Vagina (tissue), 2 donors: ENCODE data around the gene EMSY. TPM values are rescaled to one million over a fixed set of nuclear protein-coding genes. Genes with fewer than 3 reads are reported as not detected.
A peak's percentile ranks its signal among the peaks of the same experiment; 100 is the strongest.

Experiments used
- DNase-seq, 2 donors: peaks; one replicate each; pipeline ENCODE4 v3.0.0-alpha.2; 2017; ENCODE audit errors: extremely low spot score in 2 of 2
- H3K27ac ChIP-seq: fragments of 200-600 bp; sonication (generic); one replicate; pipeline ENCODE4 v1.5.1; 2019
- H3K27me3 ChIP-seq: fragments of 200-600 bp; sonication (generic); one replicate; pipeline ENCODE4 v1.5.1; 2019
- H3K36me3 ChIP-seq, 2 donors: fragments of 200-600 bp; sonication (generic); one replicate each; pipeline ENCODE4 v1.5.1; 2017 to 2019
- H3K4me1 ChIP-seq: fragments of 200-600 bp; sonication (generic); one replicate; pipeline ENCODE4 v1.5.1; 2019
- H3K4me3 ChIP-seq, 2 donors: fragments of 200-600 bp; sonication (generic); 1 replicate in 1 of 2; 2 replicates in 1 of 2; pipeline ENCODE4 v1.5.1; 2016 to 2019
- H3K9me3 ChIP-seq: fragments of 200-600 bp; sonication (generic); one replicate; pipeline ENCODE4 v1.5.1; 2019
- CTCF ChIP-seq, 3 experiments: fragments of 450-650 bp in 2 of 3; fragments of 200-600 bp in 1 of 3; sonication (generic) in 1 of 3; IDR thresholded peaks; one replicate each; pipeline ENCODE4 v1.5.1; 2017 to 2019; ENCODE audit warnings: antibody characterized with exemption in 3 of 3, mild to moderate bottlenecking in 2 of 3, moderate library complexity in 2 of 3
- POLR2A ChIP-seq, 2 donors: fragments of 450-650 bp; IDR thresholded peaks; one replicate each; pipeline ENCODE4 v1.6.1; 2017; ENCODE audit warnings: antibody characterized with exemption in 2 of 2, mild to moderate bottlenecking in 2 of 2, moderate library complexity in 2 of 2
- POLR2AphosphoS5 ChIP-seq, 2 donors: sonication (generic); formaldehyde crosslinking; IDR thresholded peaks; one replicate each; pipeline ENCODE4 v1.9.0; 2017; ENCODE audit warnings: antibody characterized with exemption in 2 of 2, mild to moderate bottlenecking in 2 of 2, low read depth in 1 of 2; ENCODE audit not compliant: insufficient read depth in 1 of 2
- intact Hi-C: fragments of 100-400 bp; cut with DNase I; formaldehyde crosslinking; loops from one replicate; pipeline ENCODE4 v1.15.1; 2023
- total RNA-seq: library from RNA; depleted of rRNA; stranded (reverse); fragments of >200 nt; gene quantifications from one replicate; pipeline ENCODE4 v1.2.3, GENCODE V29; 2016

EMSY gene
- total RNA-seq, 1 donor from 2014 or later = 31.2 TPM

GRCh38 chr11:76456571-76456970 lies 11.8 kb downstream of the EMSY start:
- Histone ChIP-seq H3K4me3 (no peak overlapping the region), H3K9me3 (no peaks in the 10 kb centered on the region), H3K27me3 (no peaks in the 10 kb centered on the region), H3K4me1 (no peaks in the 10 kb centered on the region), H3K27ac (no peak overlapping the region), H3K36me3 (peaks cover 0 to 13% of the 10 kb centered on the region in 2 donors)
- TF ChIP-seq POLR2AphosphoS5 (IDR thresholded peaks at IDR 0.05; ENCODE audit: insufficient read depth in 1 of 2, low read depth in 1 of 2) (no peak), CTCF (IDR thresholded peaks at IDR 0.05) (no peak), POLR2A (IDR thresholded peaks at IDR 0.05) (no peak)
- DNase-seq = no peak
- intact Hi-C loops = no loop called here

GRCh38 chr11:76459299-76459698 lies 14.5 kb downstream of the EMSY start:
- no peak overlapping the region for H3K4me3 ChIP-seq
- no peaks in the 10 kb centered on the region for H3K27me3 ChIP-seq
- no peak for TF ChIP-seq POLR2AphosphoS5 (IDR thresholded peaks at IDR 0.05; ENCODE audit: insufficient read depth in 1 of 2, low read depth in 1 of 2)
- peak in 1 of 3 experiments; percentile 18 for TF ChIP-seq CTCF (IDR thresholded peaks at IDR 0.05)
- no peaks in the 10 kb centered on the region for H3K9me3 ChIP-seq
- no peaks in the 10 kb centered on the region for H3K4me1 ChIP-seq
- intact Hi-C loops = no loop called here
- H3K27ac ChIP-seq = no peak overlapping the region
- no peak for DNase-seq
- H3K36me3 ChIP-seq = peaks cover 0 to 13% of the 10 kb centered on the region in 2 donors

- Histone ChIP-seq H3K4me1 (no peaks in the 10 kb centered on the region), H3K9me3 (no peaks in the 10 kb centered on the region), H3K36me3 (peaks cover 0 to 13% of the 10 kb centered on the region in 2 donors), H3K27me3 (no peaks in the 10 kb centered on the region), H3K27ac (no peak overlapping the region), H3K4me3 (no peak overlapping the region)
- DNase-seq = no peak
- intact Hi-C loops = no loop called here
- no peak for TF ChIP-seq POLR2AphosphoS5 (IDR thresholded peaks at IDR 0.05; ENCODE audit: insufficient read depth in 1 of 2, low read depth in 1 of 2)
- no peak for TF ChIP-seq POLR2A (IDR thresholded peaks at IDR 0.05)
- TF ChIP-seq CTCF (IDR thresholded peaks at IDR 0.05) = no peak
Observed at GRCh38 chr11:76459846-76460245, 15.0 kb downstream of the EMSY start.

GRCh38 chr11:76462317-76462716 lies 17.5 kb downstream of the EMSY start:
- DNase-seq = no peak
- H3K27ac ChIP-seq = no peak overlapping the region
- intact Hi-C loops = no loop called here
- no peak overlapping the region for H3K4me3 ChIP-seq
- H3K9me3 ChIP-seq = no peaks in the 10 kb centered on the region
- no peaks in the 10 kb centered on the region for H3K4me1 ChIP-seq
- TF ChIP-seq POLR2AphosphoS5 (IDR thresholded peaks at IDR 0.05; ENCODE audit: insufficient read depth in 1 of 2, low read depth in 1 of 2) = no peak
- no peak for TF ChIP-seq CTCF (IDR thresholded peaks at IDR 0.05)
- no peak for TF ChIP-seq POLR2A (IDR thresholded peaks at IDR 0.05)
- no peaks in the 10 kb centered on the region for H3K27me3 ChIP-seq
- peaks cover 0 to 17% of the 10 kb centered on the region in 2 donors for H3K36me3 ChIP-seq

- DNase-seq = no peak
- intact Hi-C loops = no loop called here
Observed at GRCh38 chr11:76465701-76466100, 20.9 kb downstream of the EMSY start.

More at GRCh38 chr11:76465701-76466100, 20.9 kb downstream of the EMSY start:
- H3K27me3 ChIP-seq = no peaks in the 10 kb centered on the region
- no peaks in the 10 kb centered on the region for H3K9me3 ChIP-seq
- H3K27ac ChIP-seq = no peak overlapping the region
- H3K36me3 ChIP-seq = peaks cover 0 to 8% of the 10 kb centered on the region in 2 donors
- H3K4me3 ChIP-seq = no peak overlapping the region
- TF ChIP-seq POLR2A (IDR thresholded peaks at IDR 0.05) = no peak
- no peak for TF ChIP-seq CTCF (IDR thresholded peaks at IDR 0.05)
- no peak for TF ChIP-seq POLR2AphosphoS5 (IDR thresholded peaks at IDR 0.05; ENCODE audit: insufficient read depth in 1 of 2, low read depth in 1 of 2)
- H3K4me1 ChIP-seq = no peaks in the 10 kb centered on the region
